Effector CD8-positive, alpha-beta T cell (primary cell): Measurements from ENCODE around the gene EIF3F.
A peak's percentile ranks its signal among the peaks of the same experiment; 100 is the strongest.

Experiments
- DNase-seq: peaks from one replicate; lab custom pipeline; 2025; lab: John Stamatoyannopoulos, UW

The EIF3F gene

DNA sequence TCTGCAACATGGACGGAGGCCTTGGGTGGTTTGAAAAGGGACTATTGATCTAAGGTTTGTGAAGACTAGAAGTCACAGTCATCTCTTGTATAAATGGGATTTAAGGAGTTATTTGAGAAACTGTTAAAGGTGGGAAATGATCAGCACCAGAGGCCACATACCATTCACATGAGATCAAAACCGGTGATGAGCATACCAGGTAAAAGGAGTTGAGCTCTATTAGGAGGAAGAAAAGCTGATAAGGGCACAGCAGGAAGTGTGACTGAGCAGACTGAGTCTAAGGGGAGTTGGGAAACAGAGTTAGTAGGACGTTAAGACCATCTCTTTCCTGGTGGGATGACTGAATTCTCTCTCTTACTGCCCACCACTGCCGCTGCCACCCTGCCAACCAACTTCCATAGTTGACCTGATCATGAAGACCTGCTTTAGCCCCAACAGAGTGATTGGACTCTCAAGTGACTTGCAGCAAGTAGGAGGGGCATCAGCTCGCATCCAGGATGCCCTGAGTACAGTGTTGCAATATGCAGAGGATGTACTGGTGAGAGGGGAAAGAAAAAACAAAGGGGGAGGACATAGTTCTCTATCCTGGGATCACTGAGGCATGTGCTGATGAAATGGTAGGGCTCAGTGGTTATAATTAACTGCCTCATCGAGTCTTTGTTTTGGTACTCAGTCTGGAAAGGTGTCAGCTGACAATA lies 7.6 kb downstream of the EIF3F start:
- DNase-seq: no peak

GRCh38 chr11:7999795-8000194 lies 12.7 kb downstream of the EIF3F start:
- no peak for DNase-seq

- no peak for DNase-seq
Observed at GRCh38 chr11:8000390-8000789, 13.3 kb downstream of the EIF3F start.

DNA sequence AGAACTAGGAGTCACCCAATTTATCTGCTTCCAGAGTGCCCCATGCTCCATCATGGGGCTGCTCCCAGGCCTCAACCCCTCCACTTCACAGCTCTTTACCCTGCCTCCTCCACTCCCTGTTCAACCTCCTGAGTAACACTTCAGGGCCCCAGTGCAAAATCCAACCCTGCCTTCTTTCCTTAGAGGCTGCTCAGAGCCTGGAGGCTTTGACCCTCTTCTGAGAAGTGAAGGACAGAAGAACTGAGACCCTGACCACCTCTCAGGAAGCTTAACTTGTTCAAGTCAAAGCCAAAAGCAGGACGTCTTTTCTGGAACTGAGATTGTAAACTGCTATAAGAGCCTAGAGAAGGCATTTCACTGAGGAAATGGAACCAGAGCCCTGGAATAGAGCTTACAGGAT lies 15.5 kb downstream of the EIF3F start:
- no peak for DNase-seq

DNA sequence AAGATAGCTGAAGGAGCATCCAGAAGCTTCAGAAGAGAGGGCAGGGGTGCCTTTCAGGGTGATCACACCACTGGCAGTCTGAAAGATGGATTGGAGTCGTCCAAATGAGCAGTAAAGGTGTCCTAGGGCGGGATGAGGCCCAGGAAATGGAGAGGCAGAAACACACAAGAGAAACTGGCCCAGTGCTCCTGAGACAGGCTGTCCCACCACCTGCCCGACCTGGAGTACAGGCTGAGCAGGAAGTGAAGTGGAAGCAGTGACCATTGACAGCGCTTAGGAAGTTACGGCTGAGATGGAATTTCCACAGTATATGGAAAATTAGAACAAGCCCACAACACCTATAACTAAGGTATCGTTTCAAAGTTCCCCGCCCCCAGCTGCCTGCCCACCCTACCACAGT lies 16.1 kb downstream of the EIF3F start:
- no peak for DNase-seq

GRCh38 chr11:8004008-8004407 lies 16.9 kb downstream of the EIF3F start:
- no peak for DNase-seq

- no peak for DNase-seq
Observed at GRCh38 chr11:8005556-8005955, 18.4 kb downstream of the EIF3F start.

DNA sequence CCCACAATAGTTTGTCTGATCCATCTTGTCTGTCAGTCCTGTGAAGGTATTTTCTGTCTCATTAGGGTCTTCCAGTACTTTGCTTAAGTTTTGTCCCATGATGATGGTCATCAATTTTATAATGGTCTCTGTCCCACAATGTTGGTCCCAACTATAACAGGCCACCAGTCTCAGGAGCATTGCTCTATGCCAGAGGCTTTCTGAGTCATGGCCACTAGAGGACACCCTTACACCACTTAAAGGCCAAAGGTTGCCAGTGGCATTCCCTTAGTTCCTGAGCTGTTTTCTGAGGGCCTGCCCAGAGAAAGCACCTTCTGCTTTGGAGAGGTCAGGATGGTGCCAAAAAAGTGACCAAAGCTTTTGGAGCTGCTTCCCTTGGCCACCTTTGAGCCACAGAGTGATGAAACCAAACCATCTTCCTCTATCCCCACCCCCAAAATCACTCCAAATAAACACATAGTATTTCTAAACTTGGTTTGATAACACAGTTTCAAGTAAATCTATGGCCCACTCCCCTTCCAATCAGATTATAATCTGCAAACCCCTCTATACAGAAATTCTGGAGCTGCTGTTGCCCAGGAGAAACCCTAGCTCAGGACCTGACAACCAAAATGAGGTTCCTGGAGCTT lies 19.3 kb downstream of the EIF3F start:
- DNase-seq: no peak

GRCh38 chr11:8008212-8008611 lies 21.1 kb downstream of the EIF3F start:
- DNase-seq: no peak

DNA sequence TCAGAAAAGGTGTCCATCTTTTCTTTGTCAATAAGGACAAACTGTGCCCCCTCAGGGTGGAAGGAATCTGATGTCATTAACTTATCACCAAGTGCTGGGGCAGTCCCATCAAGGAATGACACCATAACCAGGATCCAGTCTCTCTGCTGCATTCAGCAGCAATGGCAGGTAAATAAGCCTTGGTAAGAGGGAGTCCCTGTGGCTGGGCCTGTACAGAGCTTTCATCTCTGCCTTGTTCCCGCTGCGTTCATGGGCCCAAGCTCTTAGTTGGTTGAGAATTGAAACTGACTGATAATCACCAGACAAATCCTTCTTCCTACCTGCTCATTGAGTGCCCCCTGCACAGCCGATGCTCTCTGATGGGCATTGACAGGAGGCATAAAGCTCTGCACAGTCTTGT lies 22.7 kb downstream of the EIF3F start:
- DNase-seq: no peak

DNA sequence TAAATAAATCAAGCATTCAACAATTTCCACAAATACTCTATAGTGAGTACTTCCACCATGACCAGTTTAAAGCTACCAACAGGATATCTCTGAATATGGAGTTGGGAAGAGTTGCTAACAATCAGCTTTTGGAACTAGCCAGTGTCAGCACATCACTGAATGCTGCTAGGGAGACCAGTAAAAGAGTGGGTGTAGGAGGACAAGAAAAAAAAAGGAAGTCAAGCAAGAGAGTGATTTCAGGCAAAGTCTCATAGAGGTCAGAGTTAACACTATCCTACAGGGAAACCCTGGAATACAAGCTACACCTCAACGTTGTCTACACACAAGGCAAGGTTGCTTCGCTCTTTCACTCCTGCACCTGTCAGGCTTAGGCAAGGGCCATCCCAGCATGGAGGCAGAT lies 24.2 kb downstream of the EIF3F start:
- DNase-seq: no peak

DNA sequence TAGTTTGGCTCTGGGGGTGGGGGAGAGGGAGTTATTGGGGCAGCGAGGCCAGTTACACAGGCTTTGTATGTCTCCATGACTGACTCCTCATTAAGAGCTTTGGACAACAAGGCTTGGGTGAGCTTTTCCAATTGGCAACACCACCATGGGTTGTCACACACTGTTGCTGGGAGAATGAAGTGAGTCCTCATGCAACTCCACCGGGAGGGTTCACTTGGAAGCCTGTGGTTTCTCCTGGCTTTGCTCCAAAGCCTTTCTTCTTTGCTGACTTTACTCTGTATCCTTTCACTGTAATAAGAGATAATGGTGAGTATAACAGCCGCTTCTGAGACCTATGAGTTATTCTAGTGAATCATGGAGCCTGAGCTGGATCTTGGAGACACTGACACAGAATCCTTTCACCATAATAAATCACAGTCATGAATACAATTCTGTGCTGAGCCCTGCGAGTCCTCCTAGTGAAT lies 24.9 kb downstream of the EIF3F start:
- DNase-seq: no peak

DNA sequence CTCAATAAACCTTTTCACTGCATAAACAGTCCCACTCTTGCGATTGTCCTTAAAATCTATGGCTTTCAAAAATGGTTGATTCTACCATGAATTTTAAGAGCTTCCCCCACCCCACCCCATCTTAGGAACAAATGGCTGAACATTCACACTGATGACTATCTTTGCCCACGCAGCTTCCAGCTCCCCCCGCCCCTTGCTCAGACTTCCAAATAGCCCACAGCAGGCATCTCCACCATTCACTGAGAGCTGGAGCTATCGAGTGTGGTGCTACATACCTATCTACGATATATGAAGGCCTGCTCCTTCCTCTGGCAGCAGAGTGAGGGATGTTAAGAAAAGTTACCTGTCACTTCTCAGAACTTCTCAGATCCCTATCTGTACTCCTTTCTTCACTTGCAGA lies 26.7 kb downstream of the EIF3F start:
- no peak for DNase-seq

DNA sequence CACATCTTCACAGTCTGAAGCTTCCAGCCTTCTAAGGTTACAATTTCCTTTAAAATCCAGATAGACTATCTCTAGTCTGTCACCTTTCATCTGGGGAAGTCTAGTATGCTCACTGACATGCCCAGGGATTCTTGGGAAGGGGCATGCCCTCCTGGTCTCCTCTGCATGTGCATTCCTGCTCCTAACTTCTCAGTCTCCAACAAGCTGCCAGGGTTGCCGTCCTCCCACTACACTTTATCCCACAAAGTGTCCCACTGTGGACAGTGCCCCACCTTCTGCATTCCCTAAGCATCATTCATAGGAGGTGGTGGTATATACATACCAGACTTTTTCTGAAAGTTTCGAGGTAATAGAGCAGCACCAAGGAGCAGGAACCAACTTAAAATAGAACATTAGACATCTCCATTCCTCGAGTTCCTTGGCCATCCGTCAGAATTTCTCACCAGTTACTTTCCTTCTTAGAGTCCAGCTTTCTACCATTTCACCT lies 28.7 kb downstream of the EIF3F start:
- DNase-seq: no peak

DNA sequence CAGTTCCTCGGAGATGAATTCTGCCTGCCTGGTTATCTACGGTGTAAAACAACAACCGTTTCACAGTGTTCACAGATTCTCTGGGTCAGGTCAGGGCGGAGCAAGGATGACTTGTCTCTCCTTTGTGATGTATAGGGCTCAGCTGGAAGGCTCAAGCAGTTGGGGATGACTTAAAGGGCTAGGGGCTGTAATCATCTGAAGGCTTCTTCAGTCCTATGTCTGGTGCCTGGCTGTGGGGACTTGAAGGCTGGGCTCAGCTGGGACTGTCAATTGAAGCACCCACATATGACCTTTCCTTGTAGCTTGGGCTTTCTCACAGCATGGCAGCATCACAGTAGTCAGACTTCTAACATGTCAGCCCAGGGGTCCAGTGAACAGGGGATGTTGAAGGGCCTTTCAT lies 29.3 kb downstream of the EIF3F start:
- no peak for DNase-seq

DNA sequence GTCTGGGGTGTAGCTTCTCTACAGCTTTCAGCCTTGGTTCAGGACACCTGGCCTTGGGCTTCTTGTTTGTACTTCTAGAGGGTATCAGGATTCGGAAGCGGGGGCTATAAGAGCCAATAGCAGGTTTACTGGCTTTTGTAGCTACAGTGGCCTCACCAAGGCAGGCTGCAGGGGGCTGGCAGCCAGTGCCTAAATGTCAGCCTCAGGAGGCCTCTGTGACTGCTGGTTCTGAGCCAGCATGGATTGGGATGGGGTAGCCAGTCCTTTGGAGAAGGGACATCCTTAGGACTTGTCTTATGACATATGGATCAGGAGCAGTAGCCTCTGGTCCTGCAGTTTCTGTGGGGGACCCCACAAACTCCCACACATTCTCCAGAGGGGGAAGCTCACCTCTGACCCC lies 29.9 kb downstream of the EIF3F start:
- no peak for DNase-seq

DNA sequence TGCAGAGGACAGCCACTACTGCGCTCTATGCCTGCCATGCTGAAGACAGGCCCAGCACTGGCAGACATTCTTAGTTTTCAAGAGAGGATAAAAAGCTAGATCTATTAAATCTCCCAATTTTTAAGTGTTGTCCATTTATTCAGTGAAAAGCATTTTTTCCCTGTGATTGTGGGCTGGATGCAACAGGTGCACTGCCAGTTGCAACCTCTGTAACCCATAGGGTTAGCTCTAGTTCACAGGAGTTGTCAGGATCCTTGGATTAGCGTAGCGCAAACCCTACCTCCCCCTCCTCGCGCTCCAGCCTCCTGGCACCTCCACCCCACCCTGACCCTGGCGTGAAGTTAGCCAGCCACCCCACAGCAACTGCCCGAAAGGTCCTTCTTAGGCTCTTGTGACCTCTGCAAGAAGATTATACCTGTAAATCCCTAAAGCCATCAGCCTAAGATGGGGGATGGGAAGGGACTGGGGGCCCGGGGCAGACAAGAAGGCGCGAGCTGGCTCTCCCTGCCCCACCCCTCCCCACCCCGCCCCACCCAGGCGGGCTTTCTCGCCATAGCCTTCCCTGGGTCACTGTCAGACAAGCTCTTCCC lies 30.9 kb downstream of the EIF3F start:
- DNase-seq: no peak

DNA sequence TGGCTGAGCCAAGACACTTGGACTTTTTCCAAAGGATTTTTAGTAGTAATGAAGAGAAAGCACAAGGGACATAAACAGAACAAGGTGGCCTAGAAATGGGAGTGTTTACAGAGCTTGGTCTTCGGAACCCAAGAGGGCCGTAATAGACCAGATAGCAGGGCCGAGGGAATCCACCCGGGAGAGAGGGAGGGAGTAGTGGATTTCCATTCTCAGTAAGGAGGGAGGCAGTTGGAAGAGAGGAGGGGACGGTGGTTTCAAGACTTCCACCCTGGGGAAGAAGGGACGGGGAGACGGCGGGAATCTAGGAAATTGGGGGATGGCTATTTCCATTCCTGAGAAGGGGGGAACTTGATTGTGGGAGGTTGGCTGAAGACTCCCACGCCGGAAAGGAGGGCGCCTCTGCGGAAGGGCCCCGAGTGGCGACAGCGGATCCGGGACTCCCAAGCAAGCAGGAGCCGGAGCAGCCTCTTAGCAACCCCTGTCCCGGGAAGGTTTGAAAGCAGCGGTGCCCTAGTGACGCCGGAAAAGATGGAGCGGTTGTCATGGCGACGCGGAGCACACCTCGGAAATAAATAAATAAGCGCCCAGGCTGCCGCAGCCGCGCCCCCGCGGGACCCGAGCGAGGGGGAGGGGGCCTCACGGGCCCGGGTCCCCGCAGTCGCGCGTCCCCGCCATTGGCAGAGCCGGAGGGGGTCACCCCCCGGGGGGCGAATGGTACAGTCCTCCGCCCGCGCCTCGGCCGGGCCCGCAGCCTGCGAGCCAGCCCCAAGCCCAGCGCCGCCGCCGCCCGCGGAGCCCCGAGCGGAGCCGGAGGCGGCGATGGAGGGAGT lies 31.6 kb downstream of the EIF3F start:
- DNase-seq: peak; percentile 47

- DNase-seq: no peak
Observed at GRCh38 chr11:8019314-8020243, 32.4 kb downstream of the EIF3F start.

DNA sequence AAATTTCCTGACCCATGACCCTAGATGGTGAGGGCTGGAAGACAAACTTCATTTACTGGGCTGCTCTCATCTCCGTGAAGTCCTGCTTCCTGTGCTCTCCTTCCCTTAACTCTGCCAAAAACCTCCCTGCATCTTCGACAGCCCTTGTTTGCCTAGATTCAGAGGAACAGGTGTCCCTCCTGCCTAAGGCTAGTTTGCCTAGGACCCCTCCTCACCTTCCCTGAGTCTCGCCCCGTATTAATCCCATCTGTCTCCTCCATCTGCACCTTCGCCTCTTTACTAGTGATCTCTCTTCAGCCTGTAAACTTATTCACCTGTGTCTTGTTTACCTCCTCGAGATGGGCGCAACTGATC lies 33.1 kb downstream of the EIF3F start:
- no peak for DNase-seq

DNA sequence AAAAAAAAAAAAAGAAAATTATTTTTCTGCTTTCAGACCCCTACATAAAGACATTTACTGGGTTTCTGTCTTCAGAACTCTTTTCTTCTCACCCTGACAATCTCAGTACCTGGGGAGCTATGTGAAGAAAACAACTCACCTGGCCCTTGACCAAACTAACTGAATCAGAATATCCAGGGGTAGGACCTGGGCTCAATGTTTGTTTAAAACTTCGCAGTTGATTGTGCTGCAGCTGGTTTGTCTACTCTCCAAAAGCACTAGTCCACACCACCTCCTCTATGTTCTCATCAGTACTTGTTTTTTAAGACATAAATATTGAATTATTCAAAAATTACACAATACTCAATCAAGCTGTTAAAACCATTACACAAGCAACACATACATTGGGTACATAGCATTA lies 34.8 kb downstream of the EIF3F start:
- DNase-seq: no peak
